KG1 (cell line): ENCODE data around the gene APCDD1L.

Experiments
- DNase-seq: peaks from one replicate; lab custom pipeline; 2025; lab: John Stamatoyannopoulos, UW

Gene APCDD1L

DNA sequence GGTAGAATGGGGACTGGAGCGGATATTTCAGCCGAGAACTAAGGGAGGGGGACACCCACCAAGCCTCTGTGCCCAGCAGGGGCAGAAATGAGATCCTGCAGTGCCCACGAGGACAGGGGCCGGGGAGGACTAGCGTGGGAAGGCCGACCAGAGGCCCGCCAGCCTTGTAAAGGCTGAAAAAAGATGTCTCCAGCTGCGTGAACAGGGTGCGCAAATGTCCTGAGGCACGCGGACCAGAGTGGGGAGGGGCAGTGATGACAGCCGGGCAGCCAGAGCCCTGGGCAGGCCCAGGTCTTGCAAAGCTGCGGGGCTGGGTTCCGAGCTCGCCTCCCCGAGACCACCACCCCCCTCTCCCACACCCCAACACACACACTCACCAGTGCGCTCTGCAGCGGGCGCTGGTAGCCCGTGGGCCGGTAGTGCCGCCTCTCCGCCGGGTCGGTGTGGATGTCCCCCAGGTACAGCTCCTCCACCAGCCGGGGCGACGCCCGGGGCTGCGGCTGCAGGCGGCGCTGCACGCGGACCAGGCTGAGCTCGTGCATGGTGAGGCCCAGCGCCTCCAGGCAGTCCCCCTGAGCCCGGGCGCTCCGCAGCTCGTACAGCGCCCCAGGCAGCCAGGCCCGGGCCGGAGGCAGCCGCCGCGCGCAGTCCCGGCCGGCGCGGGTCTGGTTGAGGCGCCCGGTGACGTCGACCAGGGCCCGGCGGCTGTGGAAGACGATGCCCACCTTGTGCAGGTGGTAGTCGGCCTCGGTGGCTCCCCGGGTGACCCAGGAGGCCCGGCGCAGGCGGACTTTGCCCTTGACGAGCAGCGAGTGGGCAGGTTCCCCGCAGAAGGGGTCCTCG, 48.2 kb downstream of the APCDD1L start:
- DNase-seq, result no peak

DNA sequence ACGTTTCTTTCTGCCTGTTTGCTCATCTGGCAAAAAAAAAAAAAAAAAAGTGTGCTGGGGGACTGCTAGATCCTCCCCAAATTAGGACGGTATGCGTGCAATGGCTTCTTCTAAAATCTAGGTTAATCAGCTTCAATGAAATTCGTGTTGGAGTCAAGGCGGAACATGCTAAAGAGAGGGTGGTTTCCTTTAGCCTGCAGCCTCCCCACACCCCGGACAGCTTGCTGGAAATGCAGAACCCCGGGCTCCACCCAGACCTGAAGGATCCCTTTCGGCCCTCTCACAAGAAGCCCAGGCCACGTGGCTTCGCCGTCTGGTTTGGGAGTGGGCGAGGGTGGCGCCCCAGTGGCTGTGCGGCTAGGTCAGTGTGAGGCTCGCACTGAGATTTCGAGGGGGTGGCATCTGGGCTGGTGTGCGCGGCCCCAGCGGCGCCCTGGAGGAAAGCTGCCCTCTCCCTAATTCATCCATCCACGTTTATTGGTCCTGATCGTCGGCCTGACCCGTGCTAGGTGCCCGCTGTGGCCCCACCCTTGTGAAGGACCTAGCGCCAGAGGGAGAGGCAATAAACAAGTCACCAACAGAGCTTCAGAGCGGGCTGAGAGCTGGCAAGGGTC, 49.0 kb downstream of the APCDD1L start:
- DNase-seq, result no peak

DNA sequence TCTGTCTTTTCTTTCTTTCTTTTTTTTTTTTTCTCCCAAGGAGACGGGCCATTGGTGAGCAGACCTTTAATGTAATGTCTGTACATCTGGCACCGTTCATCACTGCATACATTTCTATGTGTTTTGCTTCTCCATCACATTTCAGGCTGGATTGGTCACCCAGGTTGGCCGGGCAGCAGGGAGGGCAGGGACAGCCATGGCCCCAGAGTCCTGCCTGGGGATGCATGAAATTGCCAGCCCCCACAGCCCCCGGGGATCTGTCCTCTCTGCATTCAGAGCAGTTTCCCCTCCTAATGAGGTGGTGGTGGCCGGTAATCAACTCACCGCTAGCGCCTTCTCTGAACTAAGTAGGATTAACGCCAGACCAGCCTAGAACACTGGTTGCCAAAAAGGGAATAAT, 50.4 kb downstream of the APCDD1L start:
- DNase-seq, result no peak

DNA sequence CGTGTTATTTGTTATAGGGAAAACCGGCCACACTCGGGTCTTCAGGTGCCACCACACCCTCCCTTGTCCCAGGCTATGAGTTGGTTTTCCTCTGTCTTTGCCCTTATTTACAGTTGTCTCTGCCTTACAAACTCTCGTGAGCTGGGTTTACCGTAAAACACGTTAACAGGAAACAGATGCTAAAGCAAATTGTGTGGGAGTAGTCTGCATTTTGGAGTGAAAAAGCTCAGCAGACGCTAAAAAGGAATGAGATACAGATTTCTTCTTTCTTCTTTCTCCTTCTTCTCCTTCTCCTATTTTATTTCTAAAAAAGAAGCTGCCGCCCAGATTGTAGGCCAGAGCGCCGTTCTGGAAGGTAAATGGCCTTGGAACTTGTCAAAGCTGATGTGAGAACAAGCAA, 51.9 kb downstream of the APCDD1L start:
- no peak for DNase-seq

DNA sequence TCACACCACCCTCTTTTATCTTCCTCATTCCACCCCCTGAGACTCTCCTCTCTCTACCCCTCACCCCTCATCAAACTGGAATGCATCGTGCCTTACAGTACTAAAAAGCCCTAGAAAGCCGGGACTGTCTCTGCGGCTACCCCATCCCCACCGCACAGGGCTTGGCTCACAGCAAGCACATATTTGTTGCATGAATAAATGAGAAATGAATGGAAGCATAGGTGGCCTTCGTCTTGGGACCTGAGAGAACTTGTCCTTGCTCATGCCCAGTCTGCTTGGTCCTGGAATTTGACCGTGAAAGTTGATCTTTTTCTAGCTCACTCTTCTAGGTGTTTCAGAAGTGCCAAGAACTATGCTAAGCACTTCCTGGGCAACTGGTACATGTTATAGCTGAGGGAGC, 53.3 kb downstream of the APCDD1L start:
- no peak for DNase-seq

DNA sequence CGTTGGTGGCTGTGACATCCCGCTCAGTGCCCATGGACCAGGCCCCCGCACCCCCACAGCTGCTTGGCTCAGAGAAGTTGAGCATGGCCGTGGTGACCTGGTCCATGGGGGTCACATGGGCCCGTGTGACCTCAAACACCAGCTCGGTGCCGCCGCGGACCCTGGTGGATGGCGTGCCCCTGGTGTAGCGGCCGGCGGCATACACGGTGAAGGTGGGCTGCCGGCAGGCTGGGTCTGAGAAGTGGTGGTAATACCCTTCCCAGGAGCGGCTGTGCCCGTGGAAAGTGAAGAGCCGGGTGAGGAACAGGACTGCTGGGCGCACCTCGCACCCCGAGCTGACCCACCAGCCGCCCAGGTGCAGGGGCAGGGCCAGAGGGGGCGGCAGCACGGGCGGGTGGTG, 54.1 kb downstream of the APCDD1L start:
- no peak for DNase-seq

DNA sequence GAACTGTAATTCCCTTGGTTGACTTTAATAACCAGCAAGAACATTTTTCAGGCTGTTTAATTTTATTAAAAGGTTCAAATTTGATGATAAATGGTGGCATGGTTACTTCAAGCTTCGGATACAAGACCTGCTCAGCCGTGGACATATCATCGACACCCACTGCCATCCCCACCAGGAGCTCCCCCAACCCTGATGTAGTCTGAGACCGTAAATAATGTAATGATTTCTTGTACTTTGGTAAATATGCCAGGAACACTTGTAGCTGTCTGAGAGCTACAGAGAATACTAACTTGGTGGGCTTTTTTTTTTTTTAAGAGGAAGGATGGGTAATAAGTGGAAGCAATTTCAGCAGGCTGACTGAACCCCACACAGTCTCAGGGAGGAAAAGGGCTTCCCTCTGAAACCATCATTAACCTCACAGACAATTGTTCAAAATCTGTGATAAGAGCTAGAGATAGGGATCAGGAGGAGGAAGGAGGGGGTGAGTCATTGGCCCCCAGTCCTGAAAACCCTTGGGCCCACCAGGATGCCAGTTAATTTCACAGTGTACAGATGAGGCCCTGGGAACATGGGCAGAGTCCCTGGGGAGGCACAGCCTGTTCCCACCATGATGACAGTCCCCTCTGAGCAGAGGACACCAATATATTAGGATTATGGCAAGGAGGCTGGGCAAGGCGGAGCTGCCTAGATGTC, 56.0 kb downstream of the APCDD1L start:
- DNase-seq, result no peak

DNA sequence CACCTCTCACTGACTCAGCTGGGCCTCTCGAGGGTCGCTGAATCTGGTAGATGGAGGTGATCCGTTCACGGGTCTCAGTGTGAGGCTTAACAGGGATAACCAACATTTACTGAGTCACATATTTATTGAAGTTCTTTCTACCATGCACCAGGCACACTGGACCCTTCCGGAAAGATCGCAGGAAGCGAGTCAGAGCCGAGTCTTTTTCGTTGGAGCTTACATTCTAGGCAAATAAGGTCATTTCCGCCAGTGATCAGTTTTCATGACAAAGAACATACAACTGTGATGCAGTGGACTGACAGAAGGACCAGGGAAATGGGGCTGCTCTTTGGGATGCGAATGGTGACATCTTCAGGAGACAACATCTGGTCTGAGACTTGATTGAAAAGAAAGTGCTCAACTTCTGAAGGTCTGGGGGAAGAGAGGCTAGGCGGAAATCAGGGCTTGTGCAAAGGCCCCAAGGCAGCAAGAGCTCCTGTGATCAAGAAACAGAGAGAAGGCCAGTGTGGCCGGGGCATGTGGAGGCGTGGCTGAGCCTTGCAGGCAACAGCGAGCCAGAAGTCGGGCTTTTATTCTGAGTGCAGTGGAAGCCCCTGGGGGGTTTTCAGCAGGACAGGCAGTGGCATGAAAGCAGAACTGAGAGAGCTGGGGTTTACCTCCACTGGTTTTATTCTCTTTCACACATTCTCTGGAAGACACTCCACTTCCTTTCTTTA, 56.7 kb downstream of the APCDD1L start:
- DNase-seq, result no peak

DNA sequence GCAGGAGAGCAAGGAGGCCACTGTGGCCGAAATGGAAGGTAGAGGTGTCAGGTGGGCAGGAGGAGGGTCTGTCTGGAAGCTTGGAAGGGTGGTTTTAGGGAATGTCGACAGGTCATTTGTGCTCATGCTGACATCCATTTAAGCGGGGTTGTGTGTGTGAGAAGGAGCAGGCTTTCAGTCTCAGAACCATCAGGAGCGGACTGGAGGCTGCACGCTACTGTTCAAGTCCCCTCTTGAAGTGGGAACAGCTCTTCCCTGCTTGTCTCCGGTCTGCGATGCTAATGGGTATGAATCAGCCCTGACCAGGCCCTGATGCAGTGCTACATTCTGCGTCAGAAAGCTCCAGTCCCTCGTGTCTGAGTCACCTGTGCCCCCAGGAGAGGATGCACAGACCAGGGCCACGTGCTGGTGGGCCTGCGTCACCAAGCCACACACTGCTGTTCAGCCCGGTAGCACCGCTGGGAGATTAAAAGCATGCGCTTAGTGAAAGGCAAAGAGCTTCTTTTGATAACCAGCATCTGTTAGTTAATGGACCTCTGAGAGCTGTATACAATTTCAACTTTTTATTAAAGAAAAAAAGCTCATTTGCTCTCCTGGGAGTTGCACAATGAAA, 58.0 kb downstream of the APCDD1L start:
- no peak for DNase-seq

DNA sequence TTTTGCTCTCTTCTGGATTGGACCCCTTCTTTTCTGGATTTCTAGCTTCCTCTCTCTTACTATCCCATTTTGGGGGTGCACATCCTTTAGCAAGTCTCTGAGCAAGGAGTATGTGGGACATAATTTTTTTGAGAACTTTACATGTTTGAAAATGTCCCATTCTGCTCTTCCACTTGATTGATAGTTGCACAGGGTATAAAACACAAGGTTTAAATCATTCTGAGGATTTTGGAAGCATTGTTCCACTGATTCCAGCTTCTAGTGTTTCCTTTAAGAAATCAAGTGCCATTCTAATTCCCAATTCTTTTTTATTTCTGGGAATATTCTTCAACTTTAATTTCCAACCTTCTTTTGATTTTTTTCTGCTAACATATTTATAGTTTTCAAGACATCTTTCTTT, 60.7 kb downstream of the APCDD1L start:
- DNase-seq, result no peak

DNA sequence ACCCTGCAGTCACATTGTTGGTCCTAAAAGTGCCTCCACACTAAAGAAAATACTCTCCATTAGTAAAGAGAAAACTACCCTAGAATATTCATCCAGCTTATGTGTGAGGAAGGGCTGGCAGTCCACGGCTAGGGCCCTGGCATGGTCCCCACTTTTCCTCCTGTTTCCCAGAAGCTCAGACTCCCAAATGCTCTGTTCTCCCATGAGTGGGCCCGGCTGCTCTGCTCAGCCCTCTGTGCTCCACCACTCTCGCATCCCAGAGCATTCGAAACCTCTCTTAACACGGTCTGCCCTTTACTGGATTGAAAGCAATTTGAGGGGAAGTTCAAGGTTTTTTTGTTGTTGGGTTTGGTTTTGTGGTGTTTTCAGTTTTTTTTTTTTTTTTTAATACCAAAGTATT, 61.8 kb downstream of the APCDD1L start:
- no peak for DNase-seq

DNA sequence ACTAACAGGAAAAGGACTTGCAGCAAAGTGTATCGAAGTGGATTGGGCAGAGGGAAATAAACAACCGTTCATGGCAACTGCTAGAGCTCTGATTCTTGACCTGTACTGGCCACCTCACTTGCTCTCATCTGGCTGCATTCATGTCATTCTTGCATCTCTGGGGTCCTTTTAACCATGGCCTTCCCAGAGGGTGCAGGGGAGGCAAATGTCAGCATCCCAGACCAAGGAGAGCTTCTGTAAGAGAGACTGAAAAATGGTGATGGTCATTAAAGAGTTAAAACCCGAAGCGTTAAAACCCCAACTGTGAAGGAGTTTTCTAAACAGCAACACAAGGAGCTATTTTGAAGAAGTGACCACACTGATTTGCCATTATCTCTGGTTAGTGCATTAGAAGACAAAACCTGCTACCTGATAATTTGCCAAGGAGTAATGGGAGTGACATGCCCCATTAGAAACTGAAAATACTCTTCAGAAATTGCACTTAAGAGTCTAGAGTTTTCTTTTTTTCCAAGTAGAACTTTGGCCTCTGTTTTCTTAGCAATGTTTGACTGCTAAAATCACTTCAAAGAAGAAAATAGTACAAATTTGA, 62.4 kb downstream of the APCDD1L start:
- DNase-seq, result no peak

DNA sequence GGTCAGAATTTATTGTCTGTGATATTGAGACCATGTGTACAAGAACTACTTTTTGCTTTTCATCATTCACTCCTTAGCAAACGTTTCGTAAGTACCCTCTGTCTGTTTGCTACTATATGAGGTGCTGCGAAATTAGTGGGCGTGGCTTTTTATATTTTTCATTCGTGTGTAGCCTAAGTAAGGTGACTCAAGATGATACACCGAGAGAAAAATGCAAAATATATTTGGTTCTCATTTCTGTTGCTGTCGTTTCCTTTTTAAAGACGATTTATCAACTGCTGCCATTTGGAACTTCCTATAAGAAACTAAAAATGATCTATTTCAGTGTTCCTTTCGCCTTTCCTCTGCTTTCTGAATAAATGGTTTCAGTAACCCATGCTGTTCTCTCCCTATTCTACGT, 64.9 kb downstream of the APCDD1L start:
- no peak for DNase-seq

DNA sequence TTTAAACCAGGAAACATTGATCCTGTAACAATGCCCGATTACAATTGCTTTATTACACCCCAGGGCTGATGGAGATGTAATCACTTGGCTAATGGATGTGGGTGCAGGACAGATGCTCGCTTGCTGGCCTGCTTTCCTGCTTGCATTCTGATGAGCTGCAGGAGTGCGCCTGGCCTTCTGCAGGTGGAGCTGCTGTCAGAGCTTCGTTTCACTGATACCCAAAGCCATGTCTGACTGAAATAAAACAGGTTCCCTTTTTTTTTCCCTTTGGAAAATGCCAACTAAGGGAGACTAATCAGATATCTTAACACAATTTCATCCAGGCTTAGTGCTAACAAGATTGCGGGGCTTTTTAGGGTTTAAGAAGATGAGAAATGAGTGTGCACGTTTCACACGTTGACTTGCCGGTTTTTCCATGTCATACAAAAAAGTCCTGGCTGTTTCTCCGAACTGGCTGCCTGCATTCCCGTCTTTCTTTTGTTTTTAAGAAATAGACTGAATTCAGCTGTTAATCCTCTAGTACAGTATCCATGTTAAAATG, 65.4 kb downstream of the APCDD1L start:
- no peak for DNase-seq

DNA sequence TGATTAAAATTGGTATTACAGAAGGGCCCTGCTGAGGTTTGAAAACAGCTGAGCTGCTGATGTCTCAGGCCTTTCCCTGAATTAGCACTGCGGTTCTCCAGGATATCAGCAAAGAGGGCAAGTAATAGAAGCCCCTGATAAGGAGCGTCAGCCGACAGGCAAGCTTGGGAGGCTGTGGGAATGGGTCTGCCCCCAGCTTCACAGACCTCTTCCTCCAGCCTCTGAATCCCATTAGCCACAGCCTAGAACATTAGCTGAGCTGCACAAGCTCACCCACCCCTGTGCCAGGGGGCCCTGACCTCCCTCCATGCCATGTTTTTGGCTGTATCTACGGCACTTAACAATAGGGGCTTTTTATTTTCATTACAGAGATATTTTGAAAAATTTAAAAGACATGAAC, 66.2 kb downstream of the APCDD1L start:
- DNase-seq, result no peak

DNA sequence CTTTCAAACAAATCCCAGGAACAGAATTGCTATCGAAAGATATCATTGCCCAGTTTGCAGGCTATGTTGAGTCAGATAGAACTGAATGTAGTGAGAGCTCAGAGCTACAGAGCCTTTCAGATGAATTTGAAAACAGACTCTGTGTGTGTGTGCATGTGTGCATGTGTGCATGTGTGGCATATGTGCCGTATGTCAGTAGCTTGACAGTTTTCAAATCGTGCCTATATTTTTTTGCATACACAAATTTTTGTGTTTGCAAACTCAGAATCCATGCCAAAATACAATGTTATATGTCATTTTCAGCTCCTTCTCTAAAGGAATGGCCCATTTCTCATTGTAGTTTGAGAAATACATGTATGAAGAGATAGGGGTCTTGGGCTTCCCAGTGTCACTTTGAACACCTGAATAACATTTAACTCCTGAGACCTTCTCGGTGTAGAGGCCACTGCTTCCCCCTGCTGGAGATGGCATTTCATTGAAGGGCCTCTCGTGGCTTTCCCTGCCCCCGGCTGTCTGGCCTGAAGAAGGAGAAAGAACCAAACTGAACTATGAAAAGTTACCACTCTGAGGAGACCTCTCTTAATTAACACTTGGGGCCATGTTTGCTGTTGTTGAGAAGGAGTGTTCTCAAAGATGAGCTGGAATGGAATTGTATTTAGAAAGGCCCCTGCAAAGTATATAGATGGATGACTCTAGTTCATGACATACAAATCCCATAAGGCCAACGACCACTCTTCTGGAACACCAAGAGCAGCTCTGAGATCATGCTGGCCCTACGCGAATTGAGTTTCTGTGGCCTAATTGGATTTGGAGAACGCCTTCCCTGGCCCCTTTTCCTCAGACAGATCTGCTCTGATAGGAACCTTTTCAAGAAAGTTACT, 67.4 kb downstream of the APCDD1L start:
- DNase-seq, result no peak

DNA sequence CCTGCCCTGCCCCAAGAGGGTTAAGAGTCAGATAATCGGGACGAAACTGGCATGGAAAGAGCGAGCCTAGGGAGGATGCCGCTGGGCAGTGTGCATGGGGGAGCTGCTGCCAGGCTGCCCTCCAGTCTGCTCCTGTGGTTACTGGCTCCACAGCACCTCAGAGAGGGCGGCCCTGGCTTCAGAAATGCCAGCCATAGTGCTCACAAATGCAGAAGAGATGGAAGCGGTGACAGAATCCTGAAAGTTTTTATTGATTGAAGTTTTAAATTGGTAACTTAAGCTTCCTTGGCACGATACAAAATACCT, 68.3 kb downstream of the APCDD1L start:
- no peak for DNase-seq

DNA sequence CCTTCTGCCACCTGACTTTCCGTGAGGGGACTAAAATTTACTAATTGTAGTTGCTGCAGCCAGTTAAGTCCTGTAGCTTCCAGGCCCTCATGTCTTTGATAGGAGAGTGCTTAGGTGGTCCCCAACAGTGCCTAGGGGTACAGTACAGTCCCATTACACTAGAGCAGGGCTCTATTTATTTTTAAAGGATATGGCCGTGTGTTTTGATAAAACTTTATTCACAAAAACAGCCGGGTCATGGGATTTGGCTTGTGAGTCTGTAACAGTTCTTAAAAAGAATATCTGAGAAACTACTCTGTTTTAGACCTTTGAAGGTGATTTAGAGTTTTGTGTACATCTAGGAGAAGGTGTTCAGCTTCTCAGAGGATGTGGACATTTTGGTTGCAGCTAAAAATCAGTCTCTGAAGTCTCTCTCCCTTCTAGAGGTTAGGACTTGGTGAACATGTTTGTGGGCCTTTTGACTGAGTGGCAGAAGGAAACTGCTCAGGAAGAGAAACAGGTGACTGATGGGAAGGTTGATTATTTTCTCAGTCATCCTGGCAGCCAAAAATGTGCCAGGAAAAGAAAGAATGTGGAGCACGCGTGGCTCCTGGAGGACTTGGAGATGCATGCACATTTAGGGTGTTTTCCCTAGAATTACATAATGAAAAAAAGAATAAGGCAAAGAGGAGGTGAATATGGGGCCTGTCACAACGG, 68.8 kb downstream of the APCDD1L start:
- no peak for DNase-seq

DNA sequence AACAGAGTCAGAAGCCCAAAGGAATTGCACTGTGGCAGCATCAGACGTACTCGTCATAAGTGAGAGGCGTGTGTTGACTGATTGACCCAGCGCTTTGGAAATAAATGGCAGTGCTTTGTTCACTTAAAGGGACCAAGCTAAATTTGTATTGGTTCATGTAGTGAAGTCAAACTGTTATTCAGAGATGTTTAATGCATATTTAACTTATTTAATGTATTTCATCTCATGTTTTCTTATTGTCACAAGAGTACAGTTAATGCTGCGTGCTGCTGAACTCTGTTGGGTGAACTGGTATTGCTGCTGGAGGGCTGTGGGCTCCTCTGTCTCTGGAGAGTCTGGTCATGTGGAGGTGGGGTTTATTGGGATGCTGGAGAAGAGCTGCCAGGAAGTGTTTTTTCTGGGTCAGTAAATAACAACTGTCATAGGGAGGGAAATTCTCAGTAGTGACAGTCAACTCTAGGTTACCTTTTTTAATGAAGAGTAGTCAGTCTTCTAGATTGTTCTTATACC, 70.4 kb downstream of the APCDD1L start:
- DNase-seq, result no peak

DNA sequence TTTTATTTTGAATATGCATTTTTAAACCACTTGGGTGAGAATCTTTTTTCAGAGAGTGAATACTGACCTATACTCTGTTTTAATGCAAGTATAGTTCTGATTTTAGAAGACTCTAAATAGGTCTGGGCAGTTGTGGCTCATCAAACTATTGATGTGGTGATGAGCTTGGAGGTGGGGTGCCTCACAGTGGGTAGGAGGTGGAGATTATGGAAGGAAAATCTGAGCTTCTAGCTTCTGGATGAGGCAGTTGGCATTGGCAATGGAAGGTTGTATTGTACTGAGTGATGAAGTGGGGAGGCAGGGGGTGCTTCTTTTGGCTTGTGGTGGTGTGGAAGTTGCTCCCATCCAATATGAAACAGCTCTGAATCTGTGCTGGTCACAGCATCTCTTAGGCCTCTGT, 73.5 kb downstream of the APCDD1L start:
- DNase-seq, result no peak
